ENCODE data around the gene NXT1. TPM values are rescaled to one million over a fixed set of nuclear protein-coding genes. Genes with fewer than 3 reads are reported as not detected.

NXT1 gene
- polyA plus RNA-seq, 1 donor from 2014 or later: 46.3 TPM

- Histone ChIP-seq H4K20me1 (ENCODE audit: insufficient read depth) (no peaks in the 10 kb centered on the region), H3K9me3 (ENCODE audit: low read length) (no peaks in the 10 kb centered on the region), H2AFZ (ENCODE audit: low read depth, low read length) (no peak overlapping the region), H3K36me3 (ENCODE audit: insufficient read depth, low read length) (peaks cover 2% of the 10 kb centered on the region), H3F3A (ENCODE audit: insufficient read depth, low read length, poor library complexity, severe bottlenecking) (no peaks in the 10 kb centered on the region), H3K4me2 (ENCODE audit: low read length) (no peak overlapping the region), H3K79me2 (replicated peaks; ENCODE audit: insufficient read depth, low read length) (no peaks in the 10 kb centered on the region), H3K27ac (ENCODE audit: low read length) (no peak overlapping the region), H3K9me2 (ENCODE audit: insufficient read depth, low read length) (no peaks in the 10 kb centered on the region), H3K4me3 (ENCODE audit: low read length) (no peak overlapping the region), H3K27me3 (ENCODE audit: insufficient read depth, low read depth, low read length) (no peaks in the 10 kb centered on the region), H3K9ac (ENCODE audit: low read length) (no peak overlapping the region)
- TF ChIP-seq SMC3 (conservative IDR thresholded peaks at IDR 0.05; ENCODE audit: poor library complexity) (no peak), MXI1 (conservative IDR thresholded peaks at IDR 0.05; ENCODE audit: poor library complexity, severe bottlenecking) (no peak), TAF1 (IDR thresholded peaks at IDR 0.05; ENCODE audit: low read depth) (no peak), POLR2AphosphoS5 (IDR thresholded peaks at IDR 0.05) (no peak), REST (IDR thresholded peaks at IDR 0.05; ENCODE audit: borderline replicate concordance) (no peak), EP300 (conservative IDR thresholded peaks at IDR 0.05; ENCODE audit: poor library complexity, severe bottlenecking) (no peak), EZH2 (IDR thresholded peaks at IDR 0.05; ENCODE audit: borderline replicate concordance, insufficient read depth, low read length, poor library complexity, severe bottlenecking) (no peak)
Observed at GRCh38 chr20:23381876-23382275, 31.3 kb downstream of the NXT1 start.

GRCh38 chr20:23386304-23387117 lies 35.9 kb downstream of the NXT1 start:
- H3K9me3 ChIP-seq (ENCODE audit: low read length): no peaks in the 10 kb centered on the region
- no peaks in the 10 kb centered on the region for H4K20me1 ChIP-seq (ENCODE audit: insufficient read depth)
- no peaks in the 10 kb centered on the region for H3K79me2 ChIP-seq (replicated peaks; ENCODE audit: insufficient read depth, low read length)
- H3K9me2 ChIP-seq (ENCODE audit: insufficient read depth, low read length): no peaks in the 10 kb centered on the region
- H3K27me3 ChIP-seq (ENCODE audit: insufficient read depth, low read depth, low read length): no peaks in the 10 kb centered on the region
- H3K36me3 ChIP-seq (ENCODE audit: insufficient read depth, low read length): peaks cover 6% of the 10 kb centered on the region
- H3K4me2 ChIP-seq (ENCODE audit: low read length): no peak overlapping the region
- H3K27ac ChIP-seq (ENCODE audit: low read length): no peak overlapping the region
- H3F3A ChIP-seq (ENCODE audit: insufficient read depth, low read length, poor library complexity, severe bottlenecking): no peaks in the 10 kb centered on the region
- no peak overlapping the region for H3K4me3 ChIP-seq (ENCODE audit: low read length)
- no peak overlapping the region for H2AFZ ChIP-seq (ENCODE audit: low read depth, low read length)
- TF ChIP-seq POLR2AphosphoS5 (IDR thresholded peaks at IDR 0.05) (no peak), SMC3 (conservative IDR thresholded peaks at IDR 0.05; ENCODE audit: poor library complexity) (no peak), RAD21 (conservative IDR thresholded peaks at IDR 0.05) (no peak), MXI1 (conservative IDR thresholded peaks at IDR 0.05; ENCODE audit: poor library complexity, severe bottlenecking) (no peak), REST (IDR thresholded peaks at IDR 0.05; ENCODE audit: borderline replicate concordance) (no peak), TAF1 (IDR thresholded peaks at IDR 0.05; ENCODE audit: low read depth) (no peak), EP300 (conservative IDR thresholded peaks at IDR 0.05; ENCODE audit: poor library complexity, severe bottlenecking) (no peak), CTCF (IDR thresholded peaks at IDR 0.05; ENCODE audit: poor library complexity, severe bottlenecking) (no peak), EZH2 (IDR thresholded peaks at IDR 0.05; ENCODE audit: borderline replicate concordance, insufficient read depth, low read length, poor library complexity, severe bottlenecking) (no peak)
- H3K9ac ChIP-seq (ENCODE audit: low read length): no peak overlapping the region
